Left colon (tissue), 2 donors: ENCODE data around the gene SERPINA4. TPM values are rescaled to one million over a fixed set of nuclear protein-coding genes. Genes with fewer than 3 reads are reported as not detected.
"Not testable (repeated sequence)": the region's sequence is repeated elsewhere in the genome, so short reads cannot be mapped to it uniquely, and the experiment has no call there.

Experiments used
- ATAC-seq: fragments of 200-7000 bp; cut with Tn5 transposase; one replicate; pipeline ENCODE4 v1.9.1; 2020; ENCODE audit warnings: mild to moderate bottlenecking, moderate library complexity
- DNase-seq, 2 donors: peaks; one replicate each; pipeline ENCODE4 v3.0.0-alpha.2; 2020
- intact Hi-C, 2 donors: fragments of 100-400 bp; cut with DNase I in 1 of 2; cut with micrococcal nuclease in 1 of 2; formaldehyde crosslinking; loops; one replicate each; pipeline versions ENCODE4 v1.11.2 to v1.14.0; 2022; cut with DNase I, micrococcal nuclease
- total RNA-seq, 2 donors: library from RNA; stranded (reverse); fragmentation: NEBNext Ultra II Directional; extraction: Animal tissue kit (Norgen Biotek cat#: 25700); gene quantifications; one replicate each; pipeline ENCODE4 v1.2.1, GENCODE V29; 2021
- donor health status: DM: no; HTN: no; CAD: no.
- donor health status: DM: yes; HTN: yes; CAD: no.

The SERPINA4 gene
- total RNA-seq, 2 donors from 2014 or later = not detected

- intact Hi-C loops = no loop called here
- DNase-seq (peak; percentile 23 to 75), ATAC-seq (no peak)
These were observed 40.7 kb downstream of the SERPINA4 start for GRCh38 chr14:94601884-94602391.

GRCh38 chr14:94602722-94603121, 41.5 kb downstream of the SERPINA4 start:
- no peak for DNase-seq
- no peak for ATAC-seq
- intact Hi-C loops = no loop called here

GRCh38 chr14:94605361-94605760, 44.1 kb downstream of the SERPINA4 start:
- ATAC-seq (no peak), DNase-seq (no peak)
- intact Hi-C loops = no loop called here

GRCh38 chr14:94608966-94609365, 47.7 kb downstream of the SERPINA4 start:
- intact Hi-C loops, DNase-seq, ATAC-seq: not testable (repeated sequence)

- DNase-seq (no peak), ATAC-seq (no peak)
- intact Hi-C loops = no loop called here
These were observed 49.9 kb downstream of the SERPINA4 start for GRCh38 chr14:94611179-94611578.

GRCh38 chr14:94612174-94612573, 50.9 kb downstream of the SERPINA4 start, which contains the start of gene SERPINA3:
Gene SERPINA3, plus strand, starts transcription at chr14:94612391. Its CDS starts 2,051 bp downstream, at chr14:94614442.
- intact Hi-C loops = no loop called here
- ATAC-seq = no peak
- DNase-seq = no peak

GRCh38 chr14:94612580-94613554, 51.6 kb downstream of the SERPINA4 start:
- DNase-seq (no peak), ATAC-seq (no peak)
- intact Hi-C loops = no loop called here

GRCh38 chr14:94613720-94614644, 52.7 kb downstream of the SERPINA4 start:
- intact Hi-C loops = no loop called here
- DNase-seq (no peak), ATAC-seq (no peak)

GRCh38 chr14:94614802-94615201, 53.6 kb downstream of the SERPINA4 start:
- DNase-seq (no peak), ATAC-seq (no peak)
- intact Hi-C loops = no loop called here

GRCh38 chr14:94615254-94615653, 54.0 kb downstream of the SERPINA4 start:
- no peak for ATAC-seq
- intact Hi-C loops = no loop called here
- DNase-seq = no peak

- no peak for ATAC-seq
- DNase-seq = no peak
- intact Hi-C loops = no loop called here
These were observed 54.8 kb downstream of the SERPINA4 start for GRCh38 chr14:94615823-94616570.

- intact Hi-C loops = no loop called here
- no peak for DNase-seq
- ATAC-seq = no peak
These were observed 56.2 kb downstream of the SERPINA4 start for GRCh38 chr14:94617366-94617941.

GRCh38 chr14:94617988-94618822, 57.0 kb downstream of the SERPINA4 start:
- DNase-seq = no peak
- intact Hi-C loops = no loop called here
- no peak for ATAC-seq

GRCh38 chr14:94619297-94619696, 58.1 kb downstream of the SERPINA4 start:
- no peak for ATAC-seq
- intact Hi-C loops = no loop called here
- DNase-seq = no peak
